Bronchial epithelial cell (primary cell): ENCODE measurements around the gene ADSS1. TPM values are rescaled to one million over a fixed set of nuclear protein-coding genes. Genes with fewer than 3 reads are reported as not detected.

Experiments
- DNase-seq: peaks from one replicate; pipeline ENCODE4 v3.0.0-alpha.2; 2010; ENCODE audit warnings: low read depth
- FAIRE-seq: peaks from 2 replicates; lab custom pipeline; 2011; peaks lifted over from hg19 to GRCh38; lab: Jason Lieb, UNC
- H3K27me3 ChIP-seq: 2 replicates; pipeline ENCODE4 v1.5.1; 2011; ENCODE audit warnings: low read length; ENCODE audit not compliant: control insufficient read depth, insufficient read depth
- H3K36me3 ChIP-seq: 2 replicates; pipeline ENCODE4 v1.5.1; 2011; ENCODE audit warnings: low read length; ENCODE audit not compliant: control insufficient read depth, insufficient read depth
- H3K4me3 ChIP-seq: 2 replicates; pipeline ENCODE4 v1.5.1; 2011; ENCODE audit warnings: mild to moderate bottlenecking, low read depth, low read length, control low read depth
- total RNA-seq: library from RNA; depleted of rRNA; stranded (reverse); fragments of >200 nt; gene quantifications from 2 replicates; pipeline ENCODE4 v1.2.1, GENCODE V29; 2014
- TF ChIP-seq, protein P1 (sequence below): IDR thresholded peaks from 2 replicates; pipeline ENCODE4 v1.5.1; 2011; ENCODE audit warnings: mild to moderate bottlenecking, moderate library complexity, low read length, control low read depth, inconsistent platforms; ENCODE audit not compliant: insufficient read depth, severe bottlenecking

The ADSS1 gene
- total RNA-seq, 1 donor from 2014 or later = 18.2 TPM

DNA sequence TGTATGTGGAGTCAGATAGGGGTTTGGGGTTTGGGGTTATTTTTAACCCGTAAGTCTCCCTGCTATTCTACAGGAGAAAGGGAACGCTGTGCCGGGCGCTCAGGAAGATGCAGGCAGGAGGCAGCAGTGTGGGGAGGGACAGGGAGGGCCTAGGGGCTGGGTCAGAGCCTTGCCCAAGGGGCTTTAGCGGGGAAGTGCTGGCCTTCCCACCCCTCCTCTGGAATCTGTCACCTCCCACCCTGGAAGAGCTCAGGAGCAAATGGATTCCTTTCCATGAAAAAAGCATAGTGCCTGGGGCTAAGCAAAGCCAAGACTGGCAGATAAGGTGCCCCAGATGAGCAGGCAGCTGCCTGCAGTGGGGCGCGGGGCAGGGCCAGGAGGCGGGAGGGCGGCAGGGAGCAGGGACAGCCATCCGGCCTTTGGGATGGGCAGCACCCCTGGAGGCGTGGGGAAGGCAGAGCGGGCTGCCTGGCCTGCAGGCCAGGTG is 41.9 kb upstream of the ADSS1 start:
- TF ChIP-seq, protein P1, sequence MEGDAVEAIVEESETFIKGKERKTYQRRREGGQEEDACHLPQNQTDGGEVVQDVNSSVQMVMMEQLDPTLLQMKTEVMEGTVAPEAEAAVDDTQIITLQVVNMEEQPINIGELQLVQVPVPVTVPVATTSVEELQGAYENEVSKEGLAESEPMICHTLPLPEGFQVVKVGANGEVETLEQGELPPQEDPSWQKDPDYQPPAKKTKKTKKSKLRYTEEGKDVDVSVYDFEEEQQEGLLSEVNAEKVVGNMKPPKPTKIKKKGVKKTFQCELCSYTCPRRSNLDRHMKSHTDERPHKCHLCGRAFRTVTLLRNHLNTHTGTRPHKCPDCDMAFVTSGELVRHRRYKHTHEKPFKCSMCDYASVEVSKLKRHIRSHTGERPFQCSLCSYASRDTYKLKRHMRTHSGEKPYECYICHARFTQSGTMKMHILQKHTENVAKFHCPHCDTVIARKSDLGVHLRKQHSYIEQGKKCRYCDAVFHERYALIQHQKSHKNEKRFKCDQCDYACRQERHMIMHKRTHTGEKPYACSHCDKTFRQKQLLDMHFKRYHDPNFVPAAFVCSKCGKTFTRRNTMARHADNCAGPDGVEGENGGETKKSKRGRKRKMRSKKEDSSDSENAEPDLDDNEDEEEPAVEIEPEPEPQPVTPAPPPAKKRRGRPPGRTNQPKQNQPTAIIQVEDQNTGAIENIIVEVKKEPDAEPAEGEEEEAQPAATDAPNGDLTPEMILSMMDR = no peak
- H3K4me3 ChIP-seq = no peak overlapping the region
- H3K27me3 ChIP-seq = no peaks in the 10 kb centered on the region
- no peak for FAIRE-seq
- peak; percentile 27 for DNase-seq
- no peaks in the 10 kb centered on the region for H3K36me3 ChIP-seq

DNA sequence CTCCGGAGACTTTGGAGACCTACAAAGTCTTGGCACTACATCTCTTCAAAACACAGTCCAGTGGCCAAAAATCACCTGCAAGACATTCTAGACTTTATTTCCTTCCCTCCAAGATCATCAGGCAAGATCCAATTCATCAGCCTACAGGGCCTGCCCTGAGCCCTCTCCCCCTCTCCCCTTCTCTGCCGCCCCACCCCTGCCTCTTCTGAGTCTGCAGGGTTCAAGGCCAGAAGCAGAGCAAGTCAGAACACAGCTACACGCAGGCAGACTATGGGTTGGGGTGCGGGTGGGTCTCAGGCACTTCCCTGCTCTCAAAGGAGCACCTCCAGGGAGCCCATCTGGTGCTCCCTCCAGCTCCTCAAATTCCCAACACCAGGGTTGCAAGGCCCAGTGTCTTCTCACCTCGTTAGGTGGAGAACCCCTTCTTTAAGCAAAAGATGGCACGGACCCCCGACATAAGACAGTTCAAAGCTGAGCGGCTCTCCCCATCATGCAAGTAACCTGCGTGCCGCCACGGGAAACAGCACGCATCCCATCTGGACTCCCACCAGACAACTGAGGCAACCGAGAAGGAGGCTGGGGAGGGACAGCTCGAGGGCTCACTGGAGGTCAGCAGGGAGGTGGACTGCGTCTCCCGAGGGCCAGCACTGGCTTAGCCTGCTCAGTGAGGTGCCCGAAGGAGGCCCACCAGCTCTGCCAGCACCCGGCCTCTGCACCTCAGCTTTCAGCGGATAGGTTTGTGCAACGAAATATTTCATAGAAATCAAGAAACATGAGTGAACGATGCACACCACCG is 40.2 kb upstream of the ADSS1 start:
- Histone ChIP-seq H3K27me3 (no peaks in the 10 kb centered on the region), H3K4me3 (no peak overlapping the region), H3K36me3 (no peaks in the 10 kb centered on the region)
- FAIRE-seq = no peak
- no peak for DNase-seq
- TF ChIP-seq, protein P1 = no peak

DNA sequence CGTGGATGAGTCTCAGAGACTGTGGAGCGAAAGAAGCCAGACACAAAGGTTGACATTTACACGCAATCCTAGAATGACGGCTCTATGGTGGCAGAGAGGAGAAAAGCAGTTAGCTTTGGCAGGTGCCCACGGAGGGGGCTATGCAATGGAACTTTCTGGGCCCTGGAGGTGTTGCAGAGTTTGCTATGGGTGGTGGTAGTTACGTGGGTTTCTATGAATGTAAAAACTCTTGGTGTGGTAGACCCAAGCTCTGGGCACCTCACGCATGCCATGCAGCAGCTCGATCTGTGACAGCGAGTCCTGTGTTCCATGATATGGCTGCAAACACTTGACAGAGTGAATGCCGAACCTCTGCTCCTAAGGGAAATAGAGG is 39.6 kb upstream of the ADSS1 start:
- Histone ChIP-seq H3K4me3 (no peak overlapping the region), H3K36me3 (no peaks in the 10 kb centered on the region), H3K27me3 (no peaks in the 10 kb centered on the region)
- no peak for FAIRE-seq
- DNase-seq = no peak
- TF ChIP-seq, protein P1 = no peak

DNA sequence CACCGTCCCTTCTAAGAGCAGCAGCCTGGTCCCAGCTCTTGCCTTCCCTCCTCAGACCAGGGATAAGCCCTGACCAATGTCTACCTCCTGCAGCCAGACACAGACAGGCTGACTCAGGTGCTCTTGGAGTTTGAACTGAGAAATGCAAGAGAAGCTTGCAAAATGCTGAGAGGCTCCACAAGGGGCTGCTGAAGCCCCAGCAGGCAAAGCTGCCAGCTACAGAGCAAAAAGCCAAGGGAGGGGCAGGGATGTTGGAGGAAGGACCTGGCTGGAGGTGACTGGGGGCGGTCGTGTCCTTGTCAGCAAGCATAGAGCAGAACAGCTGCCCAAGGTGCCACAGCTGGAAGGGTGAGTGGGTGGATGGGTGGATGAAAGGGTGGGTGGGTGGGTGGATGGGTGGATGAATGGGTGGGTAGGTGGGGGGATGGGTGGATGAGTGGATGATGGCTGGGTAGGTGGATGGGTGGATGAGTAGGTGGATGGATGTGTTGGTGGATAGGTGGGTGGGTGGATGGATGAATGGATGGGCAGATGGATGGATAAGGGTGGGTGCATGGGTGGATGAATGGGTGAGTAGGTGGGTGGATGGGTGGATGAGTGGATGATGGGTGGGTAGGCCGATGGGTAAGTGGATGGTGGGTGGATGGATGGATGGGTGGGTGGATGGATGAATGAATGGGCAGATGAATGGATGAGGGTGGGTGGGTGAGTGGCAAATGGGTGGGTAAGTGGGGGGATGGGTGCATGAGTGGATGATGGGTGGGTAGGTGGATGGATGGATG is 38.6 kb upstream of the ADSS1 start:
- peak; percentile 50 for FAIRE-seq
- DNase-seq = peak; percentile 39

DNA sequence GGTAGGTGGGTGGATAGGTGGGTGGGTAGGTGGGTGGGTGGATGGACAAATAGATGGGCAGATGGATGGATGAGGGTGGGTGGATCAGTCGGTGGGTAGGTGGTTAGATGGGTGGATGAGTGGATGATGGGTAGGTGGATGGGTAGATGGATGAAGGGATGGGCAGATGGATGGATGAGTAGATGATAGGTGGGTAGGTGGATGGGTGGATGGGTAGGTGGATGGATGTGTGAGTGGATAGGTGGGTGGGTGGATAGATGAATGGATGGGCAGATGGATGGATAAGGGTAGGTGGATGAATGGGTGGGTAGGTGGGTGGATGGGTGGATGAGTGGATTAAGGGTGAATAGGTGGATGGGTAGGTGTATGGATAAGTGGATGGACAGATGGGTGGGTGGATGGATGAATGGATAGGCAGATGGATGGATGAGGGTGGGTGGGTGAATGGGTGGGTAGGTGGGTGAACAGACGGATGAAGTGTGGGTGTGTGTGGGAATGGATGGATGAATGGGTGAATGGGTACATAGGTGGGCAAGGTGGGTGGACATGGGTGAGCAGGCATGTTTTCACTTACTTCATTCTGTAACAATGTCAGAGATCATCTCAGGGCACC is 37.9 kb upstream of the ADSS1 start:
- no peak for FAIRE-seq
- Histone ChIP-seq H3K4me3 (no peak overlapping the region), H3K36me3 (no peaks in the 10 kb centered on the region), H3K27me3 (no peaks in the 10 kb centered on the region)
- TF ChIP-seq, protein P1 = no peak
- DNase-seq = no peak

More for the DNA sequence above, 38.6 kb upstream of the ADSS1 start:
- TF ChIP-seq, protein P1 = no peak
- H3K36me3 ChIP-seq = no peaks in the 10 kb centered on the region
- H3K4me3 ChIP-seq = no peak overlapping the region
- H3K27me3 ChIP-seq = no peaks in the 10 kb centered on the region
